B cell (primary cell): ENCODE data around the gene SPRED2. TPM values are rescaled to one million over a fixed set of nuclear protein-coding genes. Genes with fewer than 3 reads are reported as not detected.

Experiments used
- ATAC-seq: fragments of 200-7000 bp; cut with Tn5 transposase; one replicate; pipeline ENCODE4 v1.10.0; 2021; ENCODE audit warnings: low read depth, mild to moderate bottlenecking, moderate number of reproducible peaks, moderate library complexity
- CTCF ChIA-PET: fragments of 350-600 bp; sonication (Branson Sonifier 250); formaldehyde crosslinking; loops from one replicate; lab custom pipeline; 2021; ENCODE audit warnings: antibody characterized with exemption, inconsistent platforms; lab: Charles Lee
- POLR2A ChIA-PET: fragments of 350-600 bp; sonication (Branson Sonifier 250); formaldehyde crosslinking; loops from one replicate; lab custom pipeline; 2021; ENCODE audit warnings: antibody characterized with exemption; lab: Charles Lee
- DNase-seq: peaks from one replicate; pipeline ENCODE4 v3.0.0; 2013
- H2AFZ ChIP-seq: 2 replicates; pipeline ENCODE4 v1.6.1; 2012; ENCODE audit warnings: mild to moderate bottlenecking, low read depth, low read length; ENCODE audit not compliant: insufficient read depth, poor library complexity, severe bottlenecking
- H3K27ac ChIP-seq, 2 donors: 1 replicate in 1 of 2; 2 replicates in 1 of 2; pipeline ENCODE4 v1.5.1; 2012 to 2013; ENCODE audit warnings: low read length in 2 of 2, mild to moderate bottlenecking in 2 of 2, moderate library complexity in 1 of 2
- H3K27me3 ChIP-seq, 4 experiments: fragments of 200-600 bp in 1 of 4; sonication (generic) in 1 of 4; replicated peaks in 1 of 4; 1 replicate in 2 of 4; 2 replicates in 2 of 4; pipeline versions ENCODE4 v1.6.1 to v1.7.0; 2013 to 2016; ENCODE audit warnings: low read length in 3 of 4, mild to moderate bottlenecking in 2 of 4, mixed read lengths in 1 of 4, moderate library complexity in 1 of 4; ENCODE audit not compliant: insufficient read depth in 4 of 4, control insufficient read depth in 3 of 4; ENCODE audit errors: control extremely low read depth in 1 of 4
- H3K36me3 ChIP-seq, 2 experiments: replicated peaks in 1 of 2; 1 replicate in 1 of 2; 2 replicates in 1 of 2; pipeline versions ENCODE4 v1.6.1 to v1.7.1; 2013; ENCODE audit warnings: low read length in 1 of 2; ENCODE audit not compliant: insufficient read depth in 2 of 2, control insufficient read depth in 1 of 2; ENCODE audit errors: control extremely low read depth in 1 of 2, extremely low read depth in 1 of 2
- H3K4me1 ChIP-seq, 2 donors: fragments of 200-600 bp in 1 of 2; sonication (generic) in 1 of 2; 1 replicate in 1 of 2; 2 replicates in 1 of 2; pipeline versions ENCODE4 v1.5.1 to v1.6.1; 2013 to 2017; ENCODE audit warnings: low read length in 2 of 2; ENCODE audit not compliant: control insufficient read depth in 2 of 2, insufficient read depth in 2 of 2
- H3K4me2 ChIP-seq: replicated peaks from 2 replicates; pipeline ENCODE3; 2012; ENCODE audit warnings: mild to moderate bottlenecking, low read depth, low read length; ENCODE audit not compliant: poor library complexity, severe bottlenecking
- H3K4me3 ChIP-seq, 5 experiments: fragments of 200-600 bp in 1 of 5; sonication (generic) in 1 of 5; 1 replicate in 3 of 5; 2 replicates in 2 of 5; pipeline versions ENCODE4 v1.5.1 to v1.7.0; 2011 to 2016; ENCODE audit warnings: low read length in 4 of 5, mild to moderate bottlenecking in 4 of 5, low read depth in 2 of 5, control low read depth in 1 of 5, moderate library complexity in 1 of 5; ENCODE audit not compliant: insufficient read depth in 1 of 5; ENCODE audit errors: control extremely low read depth in 1 of 5, extremely low read depth in 1 of 5
- H3K79me2 ChIP-seq: fragments of 200-600 bp; sonication (generic); one replicate; pipeline ENCODE4 v1.6.0; 2016; ENCODE audit warnings: low read length; ENCODE audit not compliant: control insufficient read depth, insufficient read depth
- H3K9ac ChIP-seq: fragments of 200-600 bp; sonication (generic); 2 replicates; pipeline ENCODE4 v1.6.1; 2017; ENCODE audit warnings: mild to moderate bottlenecking, low read length, moderate library complexity
- H3K9me3 ChIP-seq, 3 donors: one replicate each; pipeline versions ENCODE4 v1.6.1 to v1.7.1; 2013; ENCODE audit warnings: low read length in 2 of 3; ENCODE audit not compliant: control insufficient read depth in 2 of 3, insufficient read depth in 1 of 3; ENCODE audit errors: control extremely low read depth in 1 of 3
- H4K20me1 ChIP-seq: 2 replicates; pipeline ENCODE4 v1.6.0; 2012; ENCODE audit warnings: mild to moderate bottlenecking, low read length; ENCODE audit not compliant: insufficient read depth, control insufficient read depth, poor library complexity, severe bottlenecking
- H3K27ac Mint-ChIP-seq: one replicate; pipeline ENCODE4 v1.8.0; 2021; ENCODE audit warnings: mixed read lengths
- H3K27me3 Mint-ChIP-seq: one replicate; pipeline ENCODE4 v1.8.0; 2021; ENCODE audit warnings: mixed read lengths
- H3K4me1 Mint-ChIP-seq: one replicate; pipeline ENCODE4 v1.8.0; 2021; ENCODE audit warnings: mixed read lengths
- H3K4me3 Mint-ChIP-seq: one replicate; pipeline ENCODE4 v1.8.0; 2021; ENCODE audit warnings: mixed read lengths
- H3K9me3 Mint-ChIP-seq: one replicate; pipeline ENCODE4 v1.8.0; 2022; ENCODE audit warnings: mixed read lengths; ENCODE audit not compliant: insufficient read depth
- EZH2 ChIP-seq: IDR thresholded peaks from 2 replicates; pipeline ENCODE4 v1.6.1; 2012; ENCODE audit warnings: borderline replicate concordance, low read depth, mild to moderate bottlenecking, moderate library complexity, low read length; ENCODE audit not compliant: insufficient read depth, poor library complexity, severe bottlenecking
- WGBS: methylation state at CpG from one replicate; pipeline ENCODE4 v1.1.5; 2013; ENCODE audit warnings: missing lambda C conversion rate; ENCODE audit not compliant: insufficient coverage; 5-methylcytosine and 5-hydroxymethylcytosine counted together
- intact Hi-C: fragments of 100-400 bp; cut with micrococcal nuclease; formaldehyde crosslinking; loops from one replicate; pipeline ENCODE4 v1.10.0; 2022
- polyA plus RNA-seq: library from polyadenylated mRNA; depleted of rRNA; stranded (reverse); fragments of >200 nt; gene quantifications from 2 replicates; pipeline ENCODE4 v1.2.3, GENCODE V29; 2012
- total RNA-seq, 2 donors: library from RNA; stranded (reverse); fragments of 120-200 nt in 1 of 2; gene quantifications; 1 replicate in 1 of 2; 2 replicates in 1 of 2; pipeline versions ENCODE4 v1.2.3 to v1.2.4, GENCODE V29; 2013 to 2022
- TF ChIP-seq, protein P1 (sequence below): fragments of 200-600 bp; IDR thresholded peaks from one replicate; pipeline ENCODE4 v1.8.0; 2022; ENCODE audit warnings: antibody characterized with exemption, mild to moderate bottlenecking

SPRED2 gene
- total and polyA plus RNA-seq, 2 donors (not counting 1 experiment from before 2014, with no cell fraction given) = 0.40 to 1.3 TPM

DNA sequence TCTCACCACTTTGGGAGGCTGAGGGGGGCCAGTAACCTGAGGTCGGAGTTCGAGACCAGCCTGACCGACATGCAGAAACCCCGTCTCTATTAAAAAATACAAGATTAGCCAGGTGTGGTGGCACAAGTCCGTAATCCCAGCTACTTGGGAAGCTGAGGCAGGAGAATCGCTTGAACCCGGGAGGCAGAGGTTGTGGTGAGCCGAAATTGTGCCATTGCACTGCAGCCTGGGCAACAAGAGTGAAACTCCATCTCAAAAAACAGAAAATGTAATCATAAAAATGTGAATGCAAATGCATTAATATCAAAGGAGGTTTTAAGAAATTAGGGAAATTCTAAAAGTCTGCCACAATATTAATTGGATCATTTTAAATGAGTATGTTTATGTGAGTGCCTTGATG, 159.1 kb downstream of the SPRED2 start:
- Histone ChIP-seq H3K27ac (no peak overlapping the region), H3K27me3 (no peaks in the 10 kb centered on the region), H3K79me2 (no peaks in the 10 kb centered on the region), H3K4me1 (peaks cover 0 to under 1% of the 10 kb centered on the region in 2 donors), H3K9me3 (no peaks in the 10 kb centered on the region), H3K4me2 (no peak overlapping the region), H2AFZ (no peak overlapping the region), H3K36me3 (peaks cover 1 to 37% of the 10 kb centered on the region in 2 experiments), H3K9ac (no peak overlapping the region), H3K4me3 (no peak overlapping the region), H4K20me1 (peaks cover 6% of the 10 kb centered on the region)
- H3K4me3 Mint-ChIP-seq = no peak overlapping the region
- ChIA-PET POLR2A (no interaction called here), CTCF (no interaction called here)
- TF ChIP-seq EZH2 = no peak
- TF ChIP-seq, protein P1, sequence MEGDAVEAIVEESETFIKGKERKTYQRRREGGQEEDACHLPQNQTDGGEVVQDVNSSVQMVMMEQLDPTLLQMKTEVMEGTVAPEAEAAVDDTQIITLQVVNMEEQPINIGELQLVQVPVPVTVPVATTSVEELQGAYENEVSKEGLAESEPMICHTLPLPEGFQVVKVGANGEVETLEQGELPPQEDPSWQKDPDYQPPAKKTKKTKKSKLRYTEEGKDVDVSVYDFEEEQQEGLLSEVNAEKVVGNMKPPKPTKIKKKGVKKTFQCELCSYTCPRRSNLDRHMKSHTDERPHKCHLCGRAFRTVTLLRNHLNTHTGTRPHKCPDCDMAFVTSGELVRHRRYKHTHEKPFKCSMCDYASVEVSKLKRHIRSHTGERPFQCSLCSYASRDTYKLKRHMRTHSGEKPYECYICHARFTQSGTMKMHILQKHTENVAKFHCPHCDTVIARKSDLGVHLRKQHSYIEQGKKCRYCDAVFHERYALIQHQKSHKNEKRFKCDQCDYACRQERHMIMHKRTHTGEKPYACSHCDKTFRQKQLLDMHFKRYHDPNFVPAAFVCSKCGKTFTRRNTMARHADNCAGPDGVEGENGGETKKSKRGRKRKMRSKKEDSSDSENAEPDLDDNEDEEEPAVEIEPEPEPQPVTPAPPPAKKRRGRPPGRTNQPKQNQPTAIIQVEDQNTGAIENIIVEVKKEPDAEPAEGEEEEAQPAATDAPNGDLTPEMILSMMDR = no peak
- intact Hi-C loops = loop anchor here (10.0 kb wide), 1 partner anchor 121 kb away; no protein-coding TSS in a partner anchor
- no peak overlapping the region for H3K27ac Mint-ChIP-seq
- DNase-seq (no peak), ATAC-seq (no peak)
- H3K4me1 Mint-ChIP-seq = peaks cover 3% of the 10 kb centered on the region
- 96% methylated on average over 4 of the region's 8 CpGs for WGBS
- H3K9me3 Mint-ChIP-seq = no peaks in the 10 kb centered on the region
- no peaks in the 10 kb centered on the region for H3K27me3 Mint-ChIP-seq

GRCh38 chr2:65268957-65269356, 163.4 kb downstream of the SPRED2 start:
- H3K4me1 ChIP-seq = no peaks in the 10 kb centered on the region
- 56% methylated on average over 1 of the region's 4 CpGs for WGBS
- H3K4me3 ChIP-seq = no peak overlapping the region
- Mint-ChIP-seq H3K27ac (no peak overlapping the region), H3K27me3 (no peaks in the 10 kb centered on the region), H3K9me3 (no peaks in the 10 kb centered on the region), H3K4me3 (no peak overlapping the region), H3K4me1 (peaks cover 2% of the 10 kb centered on the region)
- CTCF ChIA-PET = interaction anchor here (1.5 kb wide), 1 partner anchor 198 kb away, joined by 3 read pairs; no protein-coding TSS in a partner anchor
- no peak overlapping the region for H3K4me2 ChIP-seq
- no peaks in the 10 kb centered on the region for H3K27me3 ChIP-seq
- H3K36me3 ChIP-seq = peaks cover 18 to 77% of the 10 kb centered on the region in 2 experiments
- H3K9me3 ChIP-seq = no peaks in the 10 kb centered on the region
- no peak overlapping the region for H3K9ac ChIP-seq
- H3K27ac ChIP-seq = no peak overlapping the region
- DNase-seq = no peak
- H4K20me1 ChIP-seq = peaks cover 46% of the 10 kb centered on the region
- no peak overlapping the region for H2AFZ ChIP-seq
- peaks cover 8% of the 10 kb centered on the region for H3K79me2 ChIP-seq
- intact Hi-C loops = loop anchor here (5.0 kb wide), 1 partner anchor 163 kb away; the partner anchor contains the start of gene SPRED2
- POLR2A ChIA-PET = interaction anchor here (0.7 kb wide), 1 partner anchor 1074 kb away, joined by 10 read pairs; no protein-coding TSS in a partner anchor
- ATAC-seq = no peak
- TF ChIP-seq EZH2 = no peak
- TF ChIP-seq, protein P1 = no peak
